Measurements from ENCODE around the gene ADSS1.

DNA sequence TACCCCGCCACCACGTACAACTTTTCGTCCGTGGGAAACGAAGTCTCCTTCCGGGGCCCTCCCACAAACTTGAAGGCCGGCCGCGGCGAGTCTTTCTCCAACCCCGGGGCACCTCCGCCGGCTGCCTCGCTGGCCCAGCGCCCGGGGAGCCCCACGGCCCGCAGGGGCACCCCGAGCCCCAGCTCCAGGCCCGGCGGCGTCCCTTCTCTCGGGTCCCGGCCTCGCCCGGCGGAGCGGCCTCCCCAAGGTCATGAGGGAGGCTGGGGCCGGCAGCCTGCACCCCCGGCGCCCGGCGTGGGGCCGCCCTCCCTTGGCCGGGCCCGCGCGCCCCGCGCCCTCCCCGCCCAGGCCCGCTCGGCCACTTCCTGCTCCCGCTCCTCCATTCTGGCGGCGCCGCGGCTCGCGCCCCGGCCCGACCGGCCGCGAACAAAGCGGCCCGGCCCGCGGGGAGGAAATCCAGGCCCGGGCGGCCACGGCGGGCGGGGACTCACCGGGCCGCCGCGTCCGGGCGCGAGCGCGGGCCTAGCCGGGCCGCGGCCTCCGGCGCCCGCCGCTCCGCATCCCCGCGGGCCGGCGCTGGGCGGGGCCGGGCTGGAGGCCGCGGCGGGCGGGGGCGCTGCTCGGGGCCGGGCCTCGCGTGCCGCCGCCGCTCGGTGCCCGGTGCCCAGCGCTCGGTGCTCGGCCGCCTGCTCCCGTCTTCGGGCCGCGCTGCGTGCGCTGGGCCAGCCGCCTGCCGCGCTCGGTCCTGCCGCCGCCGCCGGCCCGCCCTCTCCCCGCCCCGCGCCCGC, 71.2 kb downstream of the ADSS1 start, which contains the start of gene AKT1:
- TF ChIP-seq GATA3 (IDR thresholded peaks at IDR 0.05; ENCODE audit: low read depth, low read length) (no peak), GATA2 (IDR thresholded peaks at IDR 0.05; ENCODE audit: low read depth, low read length) (no peak)

Data from SH-SY5Y (cell line).